Measurements from ENCODE around the gene B3GAT3. TPM values are rescaled to one million over a fixed set of nuclear protein-coding genes. Genes with fewer than 3 reads are reported as not detected.
A peak's percentile ranks its signal among the peaks of the same experiment; 100 is the strongest.
"Not testable (repeated sequence)": the region's sequence is repeated elsewhere in the genome, so short reads cannot be mapped to it uniquely, and the experiment has no call there.

The B3GAT3 gene
- 28.2 TPM for polyA plus RNA-seq (2013, experiment 1 of 2; ENCODE audit: insufficient read length)
- 30.1 TPM for polyA plus RNA-seq (2013, experiment 2 of 2; ENCODE audit: insufficient read length)

GRCh38 chr11:62621567-62622470 is at the start of gene B3GAT3:
B3GAT3 (minus strand) TSS chr11:62621986; CDS start chr11:62621947, 39 bp downstream.
- DNase-seq, result peak; percentile 97

GRCh38 chr11:62671236-62671607 is 49.4 kb upstream of the B3GAT3 start:
- no peak for DNase-seq

- no peak for DNase-seq
Measured at GRCh38 chr11:62669420-62670161, 47.8 kb upstream of the B3GAT3 start.

DNA sequence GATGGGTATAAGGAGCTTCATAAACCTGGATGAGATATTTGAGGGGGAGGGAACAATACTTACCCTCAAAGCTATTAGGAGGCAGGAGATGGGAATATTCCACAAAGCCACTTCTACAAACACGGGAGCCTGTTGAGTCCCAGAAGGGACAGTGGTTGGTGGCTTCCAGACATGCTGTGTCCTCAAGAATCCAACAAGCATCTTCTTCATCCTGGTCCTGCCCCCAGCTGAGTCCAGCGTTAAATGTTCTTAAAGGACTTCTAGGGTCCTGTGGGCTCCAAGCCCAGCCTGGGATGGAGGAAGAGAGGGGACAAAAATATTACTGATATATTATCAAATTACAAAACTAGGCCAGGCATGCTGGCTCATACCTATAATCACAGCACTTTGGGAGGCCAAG is 45.7 kb upstream of the B3GAT3 start:
- no peak for DNase-seq

DNA sequence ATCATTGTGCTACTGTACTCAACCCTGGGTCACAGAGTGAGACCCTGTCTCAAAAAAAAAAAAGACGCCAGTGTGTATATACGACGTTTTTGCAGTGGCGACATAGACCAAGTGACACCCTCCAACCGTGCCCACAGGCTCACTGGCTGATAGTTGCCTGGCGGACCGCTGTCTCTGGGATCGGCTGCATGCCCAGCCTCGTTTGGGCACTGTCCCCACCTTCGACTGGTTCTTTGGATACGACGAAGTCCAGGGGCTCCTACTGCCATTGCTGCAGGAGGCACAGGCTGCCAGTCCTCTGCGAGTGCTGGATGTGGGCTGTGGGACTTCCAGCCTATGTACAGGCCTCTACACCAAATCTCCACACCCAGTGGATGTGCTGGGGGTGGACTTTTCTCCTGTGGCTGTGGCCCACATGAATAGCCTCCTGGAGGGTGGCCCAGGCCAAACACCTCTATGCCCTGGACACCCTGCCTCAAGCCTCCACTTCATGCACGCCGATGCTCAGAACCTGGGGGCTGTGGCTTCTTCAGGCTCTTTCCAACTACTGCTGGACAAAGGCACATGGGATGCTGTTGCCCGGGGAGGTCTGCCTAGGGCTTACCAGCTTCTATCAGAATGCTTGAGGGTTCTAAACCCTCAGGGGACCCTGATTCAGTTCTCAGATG is 44.6 kb upstream of the B3GAT3 start:
- no peak for DNase-seq

DNA sequence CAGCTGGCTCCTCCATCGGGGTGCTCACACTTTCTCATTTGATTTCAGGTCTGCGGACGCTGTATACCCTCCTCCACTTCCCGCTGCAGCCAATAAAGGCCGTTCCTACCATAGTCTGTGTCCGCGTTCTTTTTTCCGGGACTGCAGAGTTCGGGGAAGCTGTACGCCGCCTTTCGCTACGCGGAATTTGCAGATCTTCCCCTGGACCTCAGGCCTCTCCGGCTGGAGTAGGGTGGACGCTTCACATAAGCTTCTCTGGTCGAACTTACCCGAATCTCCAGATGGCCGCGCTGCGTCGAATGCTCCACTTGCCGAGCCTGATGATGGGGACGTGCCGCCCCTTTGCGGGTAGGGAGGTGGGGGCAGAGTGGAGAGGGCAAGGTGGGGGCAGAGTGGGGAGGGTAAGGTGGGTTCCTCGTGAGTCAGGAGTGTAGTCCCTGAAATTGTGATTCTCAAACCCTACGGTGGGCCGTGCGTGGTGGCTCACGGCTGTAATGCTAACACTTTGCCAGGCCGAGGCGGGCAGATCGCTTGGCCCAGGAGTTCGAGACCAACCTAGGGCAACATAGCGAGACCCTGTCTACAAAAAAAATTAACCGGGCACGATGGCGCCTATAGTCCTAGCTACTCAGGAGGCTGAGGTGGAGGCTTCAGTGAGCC is 43.9 kb upstream of the B3GAT3 start:
- peak; percentile 53 for DNase-seq

GRCh38 chr11:62665075-62665598 is 43.4 kb upstream of the B3GAT3 start, which contains the start of the genes C11orf98 and CSKMT:
C11orf98 (minus strand) TSS chr11:62665210; CDS start chr11:62665169, 41 bp downstream.
CSKMT (plus strand) TSS chr11:62665312; CDS start chr11:62665880, 568 bp downstream.
- DNase-seq, result peak; percentile 93

- DNase-seq, result peak; percentile 49
Measured at GRCh38 chr11:62664405-62665074, 42.8 kb upstream of the B3GAT3 start.

DNA sequence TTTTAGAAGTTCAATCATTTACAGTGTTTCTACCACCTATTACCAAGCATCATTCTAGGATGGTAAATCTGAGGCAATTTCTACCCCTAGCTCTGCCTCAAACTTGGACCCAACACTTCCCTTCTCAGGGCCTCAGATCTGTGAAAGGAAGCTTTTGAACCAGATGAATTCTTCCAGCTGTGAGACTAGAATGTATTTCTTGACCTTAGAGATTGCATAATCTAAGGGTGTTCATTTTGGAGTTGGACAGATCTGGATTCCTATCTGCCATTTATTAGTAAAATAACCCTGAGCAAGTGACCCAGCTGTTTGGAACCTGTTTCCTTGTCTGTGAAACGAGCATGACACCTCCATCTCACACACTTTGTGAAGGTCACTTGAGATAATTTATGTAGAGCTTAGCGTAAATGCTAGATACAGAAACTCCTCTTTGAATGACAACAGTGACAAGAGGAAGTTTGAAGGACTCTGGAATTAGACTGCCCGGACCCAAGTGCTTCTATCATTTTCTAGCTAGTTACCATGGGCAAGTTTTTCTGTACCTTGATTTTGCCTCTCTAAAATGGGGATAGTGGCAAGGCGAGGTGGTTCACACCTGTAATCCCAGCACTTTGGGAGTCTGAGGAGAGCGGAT is 35.1 kb upstream of the B3GAT3 start:
- no peak for DNase-seq

DNA sequence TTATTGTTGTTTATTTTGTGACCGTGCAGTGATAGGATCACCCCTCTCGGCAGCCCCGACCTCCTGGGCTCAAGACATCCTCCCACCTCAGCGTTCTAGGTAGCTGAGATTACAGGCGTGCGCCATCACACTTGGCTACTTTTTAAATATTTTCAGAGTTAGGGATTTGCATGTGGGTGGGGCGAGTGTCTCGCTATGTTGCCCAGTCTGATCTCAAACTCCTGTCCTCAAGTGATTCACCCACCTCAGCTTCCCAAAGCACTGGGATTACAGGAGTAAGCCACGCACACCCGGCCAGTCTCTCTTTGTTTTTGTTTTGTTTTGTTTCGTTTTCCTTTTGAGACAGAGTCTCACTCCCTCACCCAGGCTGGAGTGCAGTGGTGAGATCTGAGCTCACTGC is 32.5 kb upstream of the B3GAT3 start:
- DNase-seq, result no peak

DNA sequence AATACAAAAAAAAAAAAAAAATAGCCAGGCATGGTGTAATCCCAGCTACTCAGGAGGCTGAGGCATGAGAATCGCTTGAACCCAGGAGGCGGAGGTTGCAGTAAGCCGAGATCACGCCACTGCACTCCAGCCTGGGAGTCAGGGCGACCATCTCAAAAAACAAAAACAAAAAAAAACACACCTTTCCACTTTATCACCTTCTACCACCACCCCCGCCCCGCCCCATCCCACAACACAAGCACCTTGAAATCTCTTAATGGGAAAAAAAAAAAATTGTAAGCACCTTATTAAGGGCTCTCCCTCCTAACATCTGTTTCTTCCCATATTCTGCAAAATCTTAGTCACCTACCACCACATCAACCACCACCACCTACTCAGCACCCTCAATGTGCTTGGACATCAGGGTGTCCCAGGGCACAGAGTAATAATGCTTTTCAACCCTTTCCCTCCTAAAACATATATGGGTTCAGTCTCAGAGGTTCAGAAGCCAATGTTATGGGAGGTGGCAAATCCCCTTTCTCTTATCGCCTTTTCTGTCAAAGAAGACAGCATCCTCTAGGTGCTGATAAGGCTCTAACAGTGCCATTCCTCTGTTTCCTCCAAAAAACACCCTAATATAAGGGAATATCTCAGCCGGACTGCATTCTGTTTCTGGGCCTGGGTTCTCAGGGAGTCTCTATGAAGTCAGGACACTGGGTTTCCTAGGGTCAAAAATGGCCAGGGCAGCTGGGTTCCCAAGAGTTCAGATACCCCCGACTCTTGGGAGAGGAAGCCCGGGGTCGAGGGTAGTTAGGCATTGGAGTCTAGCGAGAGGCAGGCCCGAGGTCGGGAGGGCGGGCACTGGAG is 30.6 kb upstream of the B3GAT3 start:
- DNase-seq, result no peak

DNA sequence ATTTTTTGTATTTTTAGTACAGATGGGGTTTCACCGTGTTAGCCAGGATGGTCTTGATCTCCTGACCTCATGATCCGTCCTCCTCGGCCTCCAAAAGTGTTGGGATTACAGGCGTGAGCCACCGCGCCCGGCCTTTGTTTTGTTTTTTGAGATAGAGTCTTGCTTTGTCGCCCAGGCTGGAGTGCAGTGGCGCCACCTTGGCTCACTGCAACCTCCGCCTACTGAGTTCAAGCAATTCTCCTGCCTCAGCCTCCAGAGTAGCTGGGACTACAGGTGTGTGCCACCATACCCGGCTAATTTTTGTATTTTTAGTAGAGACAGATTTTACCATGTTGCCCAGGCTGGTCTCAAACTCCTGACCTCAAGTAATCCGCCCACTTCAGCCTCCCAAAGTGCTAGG is 28.5 kb upstream of the B3GAT3 start:
- DNase-seq, result not testable (repeated sequence)

DNA sequence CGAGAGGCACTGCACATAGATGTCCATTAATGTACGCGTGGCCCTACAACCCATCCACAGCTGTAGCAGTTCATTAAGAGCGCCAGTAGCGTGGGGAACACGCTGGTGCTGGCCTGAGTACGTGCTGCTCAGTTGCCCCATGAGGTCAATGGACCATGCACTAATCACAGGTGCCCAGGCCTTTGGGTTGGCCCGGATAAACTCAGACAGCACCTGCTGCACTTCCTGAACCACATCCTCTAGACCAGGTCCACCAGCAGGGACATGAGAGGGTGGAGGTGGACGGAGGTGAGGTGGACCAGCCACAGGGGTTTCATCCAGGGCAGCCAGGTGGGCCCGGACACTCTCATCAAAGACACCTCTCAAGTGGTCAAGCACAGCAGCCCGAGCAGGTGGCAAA is 27.7 kb upstream of the B3GAT3 start:
- no peak for DNase-seq

DNA sequence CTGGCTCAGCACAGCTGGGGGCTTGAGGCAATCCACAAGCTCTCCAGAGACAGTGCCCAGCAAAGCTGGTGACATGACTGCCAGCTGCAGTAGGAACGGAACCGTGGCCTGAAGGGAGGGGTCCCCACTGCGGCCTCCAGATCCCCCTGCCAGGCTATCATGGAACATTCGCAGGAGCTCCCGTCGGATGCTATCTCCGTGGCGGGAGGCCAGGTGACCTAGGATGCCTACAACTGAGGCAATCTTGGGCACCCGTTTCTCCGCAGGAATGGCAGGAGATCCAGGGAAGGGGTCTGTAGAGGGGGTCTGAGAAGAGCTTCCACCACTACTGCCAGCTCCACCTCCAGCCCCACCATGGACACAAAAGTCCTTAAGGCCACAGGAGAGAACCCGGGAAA is 27.2 kb upstream of the B3GAT3 start:
- DNase-seq, result no peak

DNA sequence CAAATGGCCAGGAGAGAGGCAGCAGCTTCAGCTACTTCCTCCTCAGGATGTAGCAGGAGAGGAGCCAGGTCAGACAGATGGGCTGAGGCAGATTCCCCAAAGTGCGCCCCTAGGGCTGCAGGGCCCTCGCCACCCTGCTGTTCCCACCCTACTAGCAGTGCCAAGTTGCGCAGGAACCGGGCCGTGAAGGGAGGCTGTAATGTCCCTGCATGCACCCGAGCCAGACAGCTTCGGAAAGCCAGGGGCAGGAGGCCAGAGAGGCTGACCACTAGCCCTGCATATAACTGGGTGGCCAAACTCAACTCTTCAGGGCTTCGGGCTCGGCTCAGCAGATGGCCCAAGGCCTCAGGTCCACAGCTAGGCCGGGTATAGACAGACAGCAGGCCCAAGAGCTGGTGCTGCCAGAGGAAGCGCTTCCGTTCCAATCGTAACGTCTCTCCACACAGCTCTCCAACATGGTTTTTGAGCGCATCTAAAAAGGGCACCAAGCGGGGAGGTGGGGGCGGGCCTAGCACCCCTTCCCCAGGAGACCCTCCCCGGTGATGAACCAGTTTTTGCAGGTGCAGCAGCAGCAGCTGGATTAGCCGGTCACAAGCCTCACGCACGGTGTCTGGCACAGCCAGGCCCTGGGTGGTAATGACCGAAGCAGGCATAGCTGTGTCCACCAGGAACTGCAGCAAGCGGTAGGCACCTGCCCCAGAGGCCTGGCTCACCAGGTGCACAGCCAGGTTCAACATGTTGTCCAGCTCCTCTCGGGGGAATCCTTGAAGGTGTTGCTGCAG is 26.6 kb upstream of the B3GAT3 start:
- no peak for DNase-seq

GRCh38 chr11:62647609-62648005 is 25.8 kb upstream of the B3GAT3 start:
- no peak for DNase-seq

DNA sequence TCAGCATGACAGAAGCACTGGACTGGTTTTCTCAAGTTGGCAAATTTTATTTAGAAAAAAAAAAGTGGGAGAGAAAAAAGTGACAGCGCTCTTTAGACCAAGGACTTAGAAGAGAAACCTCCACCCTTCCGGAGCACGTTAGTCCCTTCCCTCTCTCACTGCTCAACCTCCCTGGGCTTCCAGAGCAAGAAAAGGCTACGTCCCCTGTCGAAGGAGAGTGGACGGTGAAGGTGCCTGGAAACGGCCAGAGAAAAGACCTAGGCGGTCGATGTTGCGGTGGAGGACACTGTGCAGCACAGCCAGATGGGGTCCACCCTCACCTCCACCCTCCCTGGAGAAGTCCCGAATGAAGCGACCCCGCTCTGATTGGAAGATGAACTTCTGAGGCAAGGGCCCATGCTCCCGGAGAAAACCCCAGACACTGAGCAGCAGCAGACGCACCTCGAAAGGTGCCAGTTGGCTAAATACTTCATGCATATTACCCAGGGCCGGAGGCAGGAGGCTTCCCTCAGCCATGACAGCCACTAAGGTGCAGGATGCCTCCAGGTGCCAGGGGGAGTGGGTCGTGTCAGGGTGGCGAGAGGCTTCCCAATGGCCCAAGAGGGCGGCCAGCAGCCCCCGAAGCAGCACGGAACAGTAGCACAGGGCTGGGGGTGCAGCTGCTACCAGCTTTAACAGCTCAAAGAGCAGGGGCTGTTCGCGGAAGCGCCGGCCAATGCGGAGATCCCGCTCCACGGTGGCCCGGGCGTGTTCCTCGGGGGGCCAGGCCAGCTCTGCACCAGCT is 25.2 kb upstream of the B3GAT3 start:
- DNase-seq, result no peak

All from fibroblast of skin of abdomen (primary cell).